ENCODE measurements around the gene ANKIB1. TPM values are rescaled to one million over a fixed set of nuclear protein-coding genes. Genes with fewer than 3 reads are reported as not detected.
"Not testable (repeated sequence)": the region's sequence is repeated elsewhere in the genome, so short reads cannot be mapped to it uniquely, and the experiment has no call there.

Gene ANKIB1
- total RNA-seq, 1 experiment from 2014 or later: 47.1 TPM

GRCh38 chr7:92330835-92331438, 85.2 kb downstream of the ANKIB1 start:
- no peak for DNase-seq (ENCODE audit: low spot score)

DNA sequence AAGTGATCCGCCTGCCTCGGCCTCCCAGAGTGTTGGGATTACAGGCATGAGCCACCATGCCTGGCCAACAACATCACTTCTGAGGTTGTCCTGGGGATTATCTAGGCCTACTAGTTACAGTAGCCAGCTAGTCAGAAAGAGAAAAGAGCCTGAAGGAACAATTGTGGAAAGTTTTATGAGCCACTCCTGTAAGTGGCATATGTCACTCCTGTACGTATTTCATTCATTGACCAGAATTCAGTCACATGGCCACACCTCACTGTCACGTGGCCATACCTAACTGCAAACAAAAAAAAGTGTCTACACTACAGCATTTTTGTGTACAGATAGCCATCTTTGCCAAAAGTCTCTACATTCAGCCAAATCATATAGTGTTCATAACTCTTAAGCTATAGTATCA, 85.7 kb downstream of the ANKIB1 start:
- no peak for DNase-seq (ENCODE audit: low spot score)

DNA sequence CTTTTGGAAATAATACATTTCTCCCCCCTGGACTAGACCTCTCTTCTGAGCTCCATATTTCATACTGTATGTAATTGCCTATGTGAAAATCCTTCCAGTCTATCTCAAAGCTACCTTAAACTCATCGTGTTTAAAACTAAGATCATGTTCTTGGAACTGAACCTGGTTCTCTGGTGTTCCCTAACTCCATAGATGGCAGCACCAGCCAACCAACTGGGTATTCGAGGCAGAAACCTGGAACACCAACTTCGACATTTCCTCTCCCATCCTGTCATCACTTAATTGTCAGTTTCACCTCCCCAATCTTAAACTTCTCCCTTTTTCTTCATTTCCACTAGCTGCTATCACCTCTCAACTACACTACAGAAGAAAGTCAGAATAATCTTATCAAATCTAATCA, 87.0 kb downstream of the ANKIB1 start:
- no peak for DNase-seq (ENCODE audit: low spot score)

DNA sequence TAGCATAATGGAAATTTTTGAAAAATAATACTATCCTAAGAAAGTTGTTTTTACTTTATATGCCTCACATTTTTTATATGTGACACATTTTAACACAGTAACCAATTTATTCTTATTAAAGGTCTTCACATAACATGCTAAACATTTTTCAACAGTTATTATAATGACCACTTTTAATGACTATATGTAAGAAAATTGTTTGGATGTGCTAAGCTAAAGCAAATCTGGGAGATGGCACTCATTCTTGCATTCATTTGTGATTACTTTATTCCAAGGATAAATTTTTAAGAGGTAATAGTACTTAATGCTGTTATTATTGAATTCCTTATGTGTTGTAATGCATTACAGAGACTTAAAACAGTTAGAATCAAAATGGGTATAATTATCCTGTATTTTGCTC, 88.1 kb downstream of the ANKIB1 start:
- DNase-seq (ENCODE audit: low spot score): no peak

- DNase-seq (ENCODE audit: low spot score): no peak
Measured at GRCh38 chr7:92335574-92335973, 89.8 kb downstream of the ANKIB1 start.

DNA sequence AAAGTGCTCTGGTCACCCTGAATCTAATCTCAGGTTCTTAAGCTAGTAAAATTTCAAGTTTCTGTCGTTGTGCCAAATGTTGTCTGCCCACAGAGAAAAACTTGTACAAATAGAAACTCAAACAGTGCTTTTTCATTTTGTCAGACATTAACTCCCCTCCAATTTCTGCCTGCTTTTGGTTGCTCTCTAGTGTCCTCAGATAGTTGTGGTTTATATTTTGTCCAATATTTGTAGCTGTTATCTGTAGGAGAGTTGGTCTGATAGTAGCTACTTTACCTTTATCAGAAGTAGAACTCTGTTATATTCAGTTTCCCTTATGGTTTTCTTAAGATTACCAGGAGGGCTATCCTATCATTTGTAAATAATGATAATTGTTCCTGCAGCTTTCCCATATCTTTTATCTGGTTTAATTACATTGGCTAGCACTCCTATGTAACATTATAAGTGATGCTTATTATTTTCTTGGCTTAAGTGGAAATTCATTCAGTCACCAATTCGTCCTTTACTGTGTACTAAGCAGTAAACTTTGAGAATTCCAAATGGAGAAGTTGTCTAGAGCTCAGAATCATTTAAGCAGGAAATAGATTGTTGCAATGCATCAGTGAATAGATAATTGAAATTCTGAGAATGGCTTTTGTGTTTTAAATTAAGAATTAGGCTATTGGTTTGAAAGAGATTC, 91.0 kb downstream of the ANKIB1 start:
- no peak for DNase-seq (ENCODE audit: low spot score)

DNA sequence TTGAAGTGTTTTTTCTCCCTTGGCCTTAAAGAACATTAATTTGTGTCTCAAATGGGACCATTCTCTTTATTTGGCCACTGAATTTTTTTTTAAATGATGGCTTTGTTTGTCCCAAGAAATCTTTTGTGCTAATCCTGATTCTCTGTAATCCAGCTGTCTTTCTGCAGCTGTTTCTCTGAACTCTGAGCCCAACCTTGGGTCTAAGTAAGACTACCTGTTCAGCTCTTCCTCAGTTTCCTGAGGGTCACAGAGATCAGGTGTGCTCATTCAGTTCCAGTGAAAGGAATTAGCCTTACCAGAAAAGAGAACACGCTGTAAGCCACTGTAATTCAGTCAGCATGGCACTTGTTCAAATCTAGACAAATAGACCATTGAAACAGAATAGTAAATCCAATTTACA, 94.2 kb downstream of the ANKIB1 start:
- DNase-seq (ENCODE audit: low spot score): no peak

DNA sequence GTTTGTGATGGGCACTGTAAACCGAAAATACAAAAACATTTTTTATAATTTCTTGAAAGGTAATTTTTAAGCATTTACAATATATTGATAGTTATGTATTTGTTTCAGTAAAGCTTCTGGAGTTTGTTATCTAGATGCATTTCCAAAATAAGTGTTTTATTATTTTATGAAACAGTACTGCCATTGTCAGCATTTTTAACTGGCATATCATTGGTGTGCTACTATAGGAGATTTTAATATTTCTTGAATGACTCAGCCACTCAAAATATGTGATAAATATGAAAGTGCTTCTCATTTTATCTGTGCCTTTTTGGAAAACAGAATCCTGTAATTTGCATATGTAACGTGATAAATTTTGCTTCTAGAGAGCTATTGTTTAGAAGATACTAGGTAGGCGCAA, 97.9 kb downstream of the ANKIB1 start:
- no peak for DNase-seq (ENCODE audit: low spot score)

DNA sequence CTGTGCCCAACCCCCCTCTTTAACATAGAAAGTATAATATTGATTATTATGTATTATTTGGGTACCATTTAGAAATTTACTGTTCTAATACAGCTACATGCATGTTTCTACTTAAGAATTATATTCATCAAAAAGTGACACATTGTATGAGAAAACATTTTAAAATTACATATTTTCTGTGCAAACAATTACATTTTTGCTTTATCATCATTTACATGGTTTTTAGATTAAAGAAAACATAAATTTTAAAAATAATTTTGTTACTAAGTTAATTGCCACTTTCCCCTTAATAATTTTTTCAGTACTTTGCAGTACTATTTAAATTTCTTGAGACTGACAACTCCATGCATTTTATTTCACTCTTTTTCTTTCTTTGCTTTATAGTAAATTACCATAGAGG, 106.2 kb downstream of the ANKIB1 start:
- DNase-seq (ENCODE audit: low spot score): no peak

DNA sequence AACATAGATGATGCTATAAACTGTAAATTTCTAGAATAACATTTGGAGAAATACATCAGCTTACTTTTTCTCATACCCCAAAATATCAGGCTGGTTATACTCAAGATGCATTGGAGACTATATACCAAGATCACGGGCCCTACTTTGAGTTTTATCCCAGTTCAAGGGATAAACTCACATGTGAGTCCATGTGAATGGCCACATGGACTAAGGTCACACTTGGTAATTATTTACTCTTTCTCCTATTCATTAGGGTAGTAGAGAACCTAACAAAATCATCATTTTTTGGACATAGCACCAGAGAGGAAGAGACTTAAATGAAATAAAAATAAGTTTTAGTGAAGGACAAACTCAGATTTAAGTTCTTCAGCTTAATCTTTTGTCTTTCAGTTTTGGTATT, 108.4 kb downstream of the ANKIB1 start:
- DNase-seq (ENCODE audit: low spot score): no peak

DNA sequence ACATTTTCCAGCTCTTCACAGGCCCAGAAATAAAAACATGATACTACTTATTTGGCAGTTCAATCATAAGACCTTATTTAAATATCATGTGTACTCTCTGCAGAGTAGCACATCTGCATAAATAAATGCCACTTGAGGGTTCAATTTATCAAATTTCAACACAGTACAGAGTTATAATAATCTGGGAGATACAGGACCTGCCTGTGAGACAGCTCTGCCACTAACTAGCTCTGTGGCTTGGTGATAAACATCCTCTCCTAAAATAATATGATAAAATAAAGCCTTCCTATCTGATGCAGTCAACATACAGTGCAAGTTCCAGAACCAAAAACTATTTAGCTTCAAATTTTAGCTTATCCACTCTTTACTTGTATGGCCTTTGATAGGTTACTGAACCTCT, 110.6 kb downstream of the ANKIB1 start:
- DNase-seq (ENCODE audit: low spot score): no peak

DNA sequence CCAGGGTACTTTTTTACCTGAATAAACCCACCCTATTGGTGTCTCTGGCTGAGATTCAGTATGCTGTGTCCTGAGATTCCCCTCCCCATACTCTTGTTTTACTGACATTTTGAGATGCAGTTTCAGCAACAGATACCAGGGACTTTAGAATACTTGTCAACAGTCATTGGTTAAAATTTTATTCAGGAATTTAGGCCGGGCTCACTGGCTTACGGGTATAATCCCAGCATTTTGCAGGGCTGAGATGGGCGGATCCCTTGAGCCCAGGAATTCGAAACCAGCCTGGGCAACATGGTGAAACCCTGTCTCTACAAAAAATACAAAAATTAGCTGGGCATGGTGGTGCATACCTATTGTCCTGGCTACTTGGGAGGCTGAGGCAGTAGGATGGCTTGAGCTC, 111.5 kb downstream of the ANKIB1 start:
- no peak for DNase-seq (ENCODE audit: low spot score)

DNA sequence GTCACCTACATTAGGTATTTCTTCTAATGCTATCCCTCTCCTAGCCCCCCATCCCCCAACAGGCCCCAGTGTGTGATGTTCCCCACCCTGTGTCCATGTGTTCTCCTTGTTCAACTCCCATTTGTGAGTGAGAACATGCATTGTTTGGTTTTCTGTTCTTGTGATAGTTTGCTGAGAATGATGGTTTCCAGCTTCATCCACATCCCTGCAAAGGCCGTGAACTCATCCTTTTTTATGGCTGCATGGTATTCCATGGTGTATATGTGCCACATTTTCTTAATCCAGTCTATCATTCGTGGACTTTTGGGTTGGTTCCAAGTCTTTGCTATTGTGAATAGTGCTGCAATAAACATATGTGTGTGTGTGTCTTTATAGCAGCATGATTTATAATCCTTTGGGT, 113.4 kb downstream of the ANKIB1 start:
- not testable (repeated sequence) for DNase-seq (ENCODE audit: low spot score)

GRCh38 chr7:92359801-92360200, 114.0 kb downstream of the ANKIB1 start:
- no peak for DNase-seq (ENCODE audit: low spot score)

DNA sequence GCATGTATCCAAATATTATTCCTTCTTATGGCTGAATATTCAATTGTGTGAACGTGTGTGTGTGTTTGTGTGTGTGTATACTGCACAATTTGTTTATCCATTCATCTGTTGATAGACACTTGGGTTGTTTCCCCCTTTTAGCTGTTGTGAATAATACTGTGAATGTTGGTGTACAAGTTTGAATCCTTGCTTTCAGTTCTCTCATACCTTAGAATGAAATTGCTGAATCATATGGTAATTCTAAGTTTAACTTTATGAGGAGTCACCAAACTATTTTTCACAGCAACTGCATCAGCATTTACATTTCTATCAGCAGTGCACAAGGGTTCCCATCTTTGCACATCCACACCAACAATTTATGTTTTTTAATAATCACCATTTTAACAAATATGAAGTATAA, 114.6 kb downstream of the ANKIB1 start:
- DNase-seq (ENCODE audit: low spot score): no peak

GRCh38 chr7:92362131-92362530, 116.4 kb downstream of the ANKIB1 start:
- DNase-seq (ENCODE audit: low spot score): no peak

DNA sequence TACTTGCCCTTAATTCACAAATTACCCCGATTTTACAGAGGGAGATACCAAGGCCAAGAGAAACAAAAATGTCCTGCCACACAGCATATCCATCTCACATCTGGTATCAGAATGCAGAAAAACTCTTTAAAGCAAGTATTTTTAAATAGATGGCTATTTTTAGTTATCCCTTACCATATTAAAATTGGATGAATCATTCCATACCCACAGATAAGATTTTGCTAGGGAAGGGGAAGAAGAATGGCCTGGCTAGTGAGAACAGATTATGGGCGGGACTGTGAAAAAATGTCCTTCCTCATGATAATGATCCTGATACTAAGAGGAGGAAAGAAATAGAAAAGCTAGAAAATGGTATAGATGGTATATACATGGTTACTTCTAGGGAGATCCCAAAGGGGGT, 121.0 kb downstream of the ANKIB1 start:
- peak; percentile 39 for DNase-seq (ENCODE audit: low spot score)

DNA sequence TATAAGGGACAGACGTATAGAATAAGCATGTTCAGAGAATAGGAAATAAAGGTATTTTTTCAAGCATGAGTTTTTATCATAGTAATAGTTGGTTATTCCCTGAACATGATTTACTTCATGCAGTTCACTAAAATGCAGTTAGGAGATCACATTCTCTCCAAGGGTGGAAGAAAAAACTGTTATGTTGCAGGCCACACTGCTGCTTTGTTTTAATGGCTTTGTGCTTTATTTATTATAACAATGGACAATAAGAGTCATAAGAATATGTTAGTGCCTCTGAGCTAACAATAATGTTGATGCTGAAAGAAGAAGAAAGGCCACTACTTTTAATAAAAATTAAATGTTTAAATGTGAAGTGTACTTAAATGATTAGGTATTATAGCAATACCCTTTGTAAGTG, 123.0 kb downstream of the ANKIB1 start:
- no peak for DNase-seq (ENCODE audit: low spot score)

DNA sequence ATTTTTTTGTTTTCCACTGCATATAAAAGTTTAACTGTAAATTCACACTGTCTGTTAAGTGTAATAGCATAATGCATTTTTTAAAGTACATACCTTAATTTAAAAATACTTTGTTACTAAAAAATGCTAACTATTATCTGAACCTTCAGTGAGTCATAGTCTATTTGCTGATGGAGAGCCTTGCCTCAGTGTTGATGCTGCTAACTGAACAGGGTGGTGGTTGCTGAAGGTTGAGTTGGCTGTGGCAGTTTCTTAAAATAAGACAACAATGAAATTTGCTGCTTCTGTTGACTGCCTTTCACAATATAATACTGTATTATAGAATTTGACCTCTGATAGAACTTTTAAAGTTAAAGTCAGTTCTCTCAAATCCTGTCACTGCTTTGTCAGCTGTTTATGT, 129.2 kb downstream of the ANKIB1 start:
- no peak for DNase-seq (ENCODE audit: low spot score)

GRCh38 chr7:92391071-92391470, 145.3 kb downstream of the ANKIB1 start:
- DNase-seq (ENCODE audit: low spot score): no peak

- DNase-seq (ENCODE audit: low spot score): no peak
Measured at GRCh38 chr7:92397542-92397941, 151.8 kb downstream of the ANKIB1 start.

DNA sequence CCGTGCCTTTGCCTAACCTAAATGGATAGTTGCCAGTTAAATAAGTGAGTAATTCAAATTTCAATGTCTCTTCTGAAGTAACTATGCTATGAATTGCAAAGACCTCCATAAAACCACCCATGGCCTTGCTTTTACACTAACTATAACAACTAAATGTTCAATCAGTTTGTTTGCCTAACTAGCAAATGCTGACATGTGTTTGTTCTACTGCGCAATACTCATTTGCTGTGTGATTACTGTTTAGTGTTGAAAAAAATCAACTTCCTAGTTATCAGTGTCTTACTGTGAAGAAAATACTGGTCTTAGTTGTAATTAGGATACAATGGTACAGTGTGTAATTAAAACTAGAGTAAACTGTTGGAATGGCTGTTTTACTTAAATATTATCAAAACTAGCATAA, 154.2 kb downstream of the ANKIB1 start:
- DNase-seq (ENCODE audit: low spot score): no peak

DNA sequence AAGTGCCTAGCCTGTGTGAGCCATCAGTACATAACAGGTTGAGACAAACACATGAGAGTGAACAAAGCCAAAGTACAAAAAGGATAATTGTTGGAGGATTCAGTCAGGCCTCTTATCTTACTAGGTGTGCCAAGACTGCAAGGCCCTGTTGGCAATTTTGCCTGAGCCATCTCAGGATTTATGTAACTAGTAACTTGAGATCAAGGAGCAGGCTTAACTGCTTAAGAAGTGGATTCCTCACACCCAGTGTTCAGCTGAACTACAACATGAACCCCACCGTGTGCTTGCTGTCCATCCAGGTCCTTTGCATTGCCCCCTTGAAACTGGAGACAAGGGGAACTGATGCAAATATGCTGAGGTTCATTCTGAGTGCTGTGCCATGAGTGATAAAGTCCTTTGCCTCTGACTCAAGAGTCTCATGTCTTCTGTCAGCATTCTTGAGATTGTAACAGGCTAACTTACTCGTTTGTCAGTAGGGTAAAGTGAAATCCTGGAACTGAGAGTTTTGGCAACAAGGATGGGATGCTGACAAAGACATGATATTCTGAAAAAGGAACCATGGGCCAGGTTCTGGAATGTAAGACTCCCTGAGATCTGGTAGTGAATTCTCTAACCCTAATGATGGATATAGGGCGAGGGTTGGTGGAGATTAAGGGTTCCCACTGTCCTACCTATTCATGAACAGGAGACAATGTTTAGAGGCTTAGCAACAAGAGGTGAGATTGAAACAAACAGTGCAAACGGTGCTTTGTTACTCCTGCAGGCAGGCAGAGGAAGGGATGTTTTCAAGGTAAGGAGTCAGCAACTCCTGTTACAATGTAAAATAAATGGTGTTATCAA, 157.4 kb downstream of the ANKIB1 start:
- DNase-seq (ENCODE audit: low spot score): no peak
